HS-27A (cell line): ENCODE results near the gene NOP14.
"Not testable (repeated sequence)": the region's sequence is repeated elsewhere in the genome, so short reads cannot be mapped to it uniquely, and the experiment has no call there.

ENCODE experiments used
- DNase-seq: peaks from one replicate; pipeline ENCODE4 v3.0.0-alpha.2; 2012; ENCODE audit warnings: low read depth, missing footprints

NOP14 gene

GRCh38 chr4:2931512-2932301 lies 31.5 kb downstream of the NOP14 start:
- DNase-seq: no peak

GRCh38 chr4:2930758-2931511 lies 32.3 kb downstream of the NOP14 start:
- DNase-seq: no peak

GRCh38 chr4:2930135-2930757 lies 33.0 kb downstream of the NOP14 start:
- no peak for DNase-seq

- DNase-seq: no peak
Observed at GRCh38 chr4:2929469-2929868, 33.7 kb downstream of the NOP14 start.

- DNase-seq: no peak
Observed at GRCh38 chr4:2928242-2929176, 34.7 kb downstream of the NOP14 start.

GRCh38 chr4:2927696-2928075 lies 35.5 kb downstream of the NOP14 start:
- no peak for DNase-seq

GRCh38 chr4:2927016-2927695 lies 36.0 kb downstream of the NOP14 start:
- no peak for DNase-seq

GRCh38 chr4:2925931-2926860 lies 37.0 kb downstream of the NOP14 start:
- DNase-seq: no peak

GRCh38 chr4:2925496-2925895 lies 37.7 kb downstream of the NOP14 start:
- no peak for DNase-seq

GRCh38 chr4:2924765-2925301 lies 38.4 kb downstream of the NOP14 start:
- no peak for DNase-seq

GRCh38 chr4:2924286-2924685 lies 38.9 kb downstream of the NOP14 start:
- no peak for DNase-seq

- DNase-seq: no peak
Observed at GRCh38 chr4:2923668-2924173, 39.5 kb downstream of the NOP14 start.

GRCh38 chr4:2923141-2923551 lies 40.1 kb downstream of the NOP14 start:
- no peak for DNase-seq

- DNase-seq: not testable (repeated sequence)
Observed at GRCh38 chr4:2922453-2923101, 40.6 kb downstream of the NOP14 start.

- not testable (repeated sequence) for DNase-seq
Observed at GRCh38 chr4:2918714-2919113, 44.5 kb downstream of the NOP14 start.

GRCh38 chr4:2918300-2918699 lies 44.9 kb downstream of the NOP14 start:
- not testable (repeated sequence) for DNase-seq

GRCh38 chr4:2916696-2917095 lies 46.5 kb downstream of the NOP14 start:
- not testable (repeated sequence) for DNase-seq

- DNase-seq: no peak
Observed at GRCh38 chr4:2915789-2916188, 47.4 kb downstream of the NOP14 start.
